Subcutaneous adipose tissue (tissue), 4 donors: Measurements from ENCODE around the gene FNDC3A. TPM values are rescaled to one million over a fixed set of nuclear protein-coding genes. Genes with fewer than 3 reads are reported as not detected.

Source experiments
- CTCF ChIP-seq: fragments of 450-650 bp; IDR thresholded peaks from one replicate; pipeline ENCODE4 v1.5.1; 2016; ENCODE audit warnings: low read depth, mild to moderate bottlenecking, control low read depth, antibody characterized with exemption, moderate library complexity
- total RNA-seq, 4 donors: library from RNA; depleted of rRNA; stranded (reverse); fragments of >200 nt; gene quantifications; one replicate each; pipeline ENCODE4 v1.1.0, GENCODE V29; 2016

Gene FNDC3A
- total RNA-seq, 4 donors from 2014 or later: 30.1 to 61.2 (median 47.2) TPM

GRCh38 chr13:48994706-48995105, 19.0 kb downstream of the FNDC3A start:
- no peak for TF ChIP-seq CTCF

DNA sequence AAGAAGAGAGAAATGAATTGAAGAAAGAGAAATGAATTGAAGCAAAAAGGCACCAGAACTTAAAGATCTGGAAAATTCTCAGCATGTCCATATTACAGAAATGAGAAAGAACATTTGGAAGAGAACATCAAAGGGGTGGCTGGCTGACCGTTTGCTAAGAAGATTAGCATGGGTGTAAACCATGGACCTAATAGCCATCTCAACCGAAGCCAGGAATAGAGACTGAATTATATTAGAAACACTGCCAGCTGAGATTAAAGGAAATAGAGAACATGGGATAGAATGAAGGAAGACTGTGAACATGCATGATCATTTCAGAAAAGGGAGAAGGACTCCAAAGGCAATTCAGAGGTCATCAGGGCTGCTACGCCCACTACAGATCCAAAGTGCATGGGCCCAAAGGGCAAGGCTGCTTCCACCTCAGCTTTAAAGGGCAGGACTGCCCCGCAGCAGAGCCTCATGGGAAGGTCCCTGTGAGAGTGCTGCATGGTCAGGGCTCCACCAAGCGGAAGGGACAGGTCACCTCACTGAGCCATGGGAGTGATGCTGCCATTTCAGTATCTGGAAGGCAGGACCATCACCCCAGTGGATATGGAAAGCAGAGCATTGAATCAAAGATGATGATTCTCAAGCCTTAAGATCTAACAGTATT, 23.1 kb downstream of the FNDC3A start:
- TF ChIP-seq CTCF: no peak

- no peak for TF ChIP-seq CTCF
Measured at GRCh38 chr13:49000247-49000646, 24.5 kb downstream of the FNDC3A start.

DNA sequence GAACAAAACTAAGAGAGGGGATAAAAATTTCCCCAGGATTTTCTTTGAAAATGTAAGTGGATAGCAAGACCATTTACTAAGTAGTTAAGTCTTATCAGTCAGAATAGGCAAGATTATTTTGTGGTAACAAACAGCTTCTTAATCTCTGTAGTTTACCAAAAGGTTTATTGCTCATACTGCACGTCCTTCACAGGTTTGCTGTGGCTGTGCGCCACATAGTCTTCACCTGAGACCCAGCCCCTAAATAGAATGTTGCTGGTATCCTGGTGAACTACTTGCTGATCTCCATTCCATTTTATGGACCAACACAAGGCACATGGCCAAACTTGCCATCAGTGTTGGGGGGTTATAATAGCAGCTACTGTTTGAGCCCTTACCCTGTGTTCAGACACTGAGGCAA, 44.6 kb downstream of the FNDC3A start:
- no peak for TF ChIP-seq CTCF

DNA sequence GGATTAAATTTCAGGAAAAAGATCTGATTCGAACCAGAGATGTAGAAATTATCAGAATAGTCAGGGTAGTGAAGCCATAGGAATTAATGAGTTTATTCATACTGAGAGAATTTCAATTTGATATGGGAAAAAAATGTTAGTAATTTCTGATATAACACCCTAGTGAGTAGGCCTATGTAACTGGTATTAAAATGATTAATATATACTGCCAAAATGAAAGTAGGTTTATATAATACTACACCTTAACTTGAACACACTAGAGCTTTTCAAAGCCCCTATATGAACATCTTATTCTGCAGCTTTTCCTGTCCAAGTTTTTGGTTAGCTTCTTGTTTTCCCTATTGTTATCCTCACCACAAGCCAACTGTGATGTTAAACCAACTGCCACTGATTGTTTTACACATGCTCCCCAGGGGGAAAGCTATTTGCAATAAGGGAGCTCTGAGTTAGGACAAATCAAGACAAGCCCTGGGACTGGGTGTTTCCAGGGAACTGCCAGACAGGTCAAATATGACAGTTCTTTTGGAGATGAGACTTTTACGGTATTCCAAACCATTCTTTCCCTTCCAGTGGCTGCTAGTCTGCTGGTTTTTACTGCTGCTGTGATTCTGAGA, 45.3 kb downstream of the FNDC3A start:
- no peak for TF ChIP-seq CTCF

GRCh38 chr13:49021953-49022352, 46.2 kb downstream of the FNDC3A start:
- TF ChIP-seq CTCF: no peak

GRCh38 chr13:49022472-49023144, 46.9 kb downstream of the FNDC3A start:
- TF ChIP-seq CTCF: no peak
